Coronary artery (tissue), 2 donors: Measurements from ENCODE around the gene PARD6A.

Experiments
- DNase-seq: peaks from one replicate; pipeline ENCODE4 v3.0.0-alpha.2; 2017; ENCODE audit warnings: low spot score
- H3K27ac ChIP-seq, 2 donors: fragments of 200-600 bp; sonication (generic); one replicate each; pipeline ENCODE4 v1.5.1; 2016 to 2019
- H3K4me3 ChIP-seq: fragments of 200-600 bp; sonication (generic); 2 replicates; pipeline ENCODE4 v1.5.1; 2016; ENCODE audit warnings: mild to moderate bottlenecking, moderate library complexity
- CTCF ChIP-seq: fragments of 200-600 bp; sonication (generic); IDR thresholded peaks from one replicate; pipeline ENCODE4 v1.5.1; 2019; ENCODE audit warnings: antibody characterized with exemption

PARD6A gene

GRCh38 chr16:67660564-67661028 is at the start of gene PARD6A:
TSS of gene PARD6A (plus strand) at chr16:67660960. CDS start at chr16:67661039, 79 bp downstream.
- peak within 1 kb of the TSS; percentile 96 for H3K4me3 ChIP-seq
- no peak for TF ChIP-seq CTCF
- peak; percentile 97 for DNase-seq
- H3K27ac ChIP-seq = peak within 1 kb of the TSS; percentile 90 to 93

- H3K27ac ChIP-seq = no peak overlapping the region
- H3K4me3 ChIP-seq = no peak overlapping the region
- TF ChIP-seq CTCF = no peak
- no peak for DNase-seq
Observed at GRCh38 chr16:67613808-67614207, 47.0 kb upstream of the PARD6A start.

GRCh38 chr16:67628216-67628615 is 32.5 kb upstream of the PARD6A start:
- Histone ChIP-seq H3K4me3 (no peak overlapping the region), H3K27ac (no peak overlapping the region)
- no peak for DNase-seq
- TF ChIP-seq CTCF = no peak

- no peak overlapping the region for H3K27ac ChIP-seq
- no peak for TF ChIP-seq CTCF
- no peak overlapping the region for H3K4me3 ChIP-seq
- DNase-seq = no peak
Observed at GRCh38 chr16:67632415-67633172, 28.2 kb upstream of the PARD6A start.

- no peak for DNase-seq
- no peak overlapping the region for H3K4me3 ChIP-seq
- H3K27ac ChIP-seq = no peak overlapping the region
- no peak for TF ChIP-seq CTCF
Observed at GRCh38 chr16:67636713-67637112, 24.0 kb upstream of the PARD6A start.

- Histone ChIP-seq H3K4me3 (no peak overlapping the region), H3K27ac (no peak overlapping the region)
- TF ChIP-seq CTCF = no peak
- DNase-seq = no peak
Observed at GRCh38 chr16:67637625-67638024, 23.1 kb upstream of the PARD6A start.
